Stromal cell of bone marrow (primary cell): ENCODE measurements around the gene CMTM6.
"Not testable (repeated sequence)": the region's sequence is repeated elsewhere in the genome, so short reads cannot be mapped to it uniquely, and the experiment has no call there.

Source experiments
- DNase-seq: peaks from one replicate; pipeline ENCODE4 v3.0.0-alpha.2; 2012; ENCODE audit warnings: low read depth

The CMTM6 gene

DNA sequence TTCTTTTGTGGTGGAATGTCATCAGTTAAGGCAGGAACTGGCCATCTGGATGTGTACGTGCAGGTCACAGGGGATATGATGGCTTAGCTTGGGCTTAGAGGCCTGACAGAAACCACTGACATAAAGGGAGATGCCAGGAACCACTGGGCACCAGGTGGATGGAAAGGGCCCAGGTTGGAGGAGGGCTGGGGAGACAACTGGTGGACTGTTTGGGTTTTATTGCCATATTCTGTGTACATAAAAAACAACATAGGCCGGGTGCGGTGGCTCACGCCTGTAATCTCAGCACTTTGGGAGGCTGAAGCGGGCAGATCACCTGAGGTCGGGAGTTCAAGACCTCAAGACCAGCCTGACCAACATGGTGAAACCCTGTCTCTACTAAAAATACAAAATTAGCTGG is 35.8 kb downstream of the CMTM6 start:
- not testable (repeated sequence) for DNase-seq

DNA sequence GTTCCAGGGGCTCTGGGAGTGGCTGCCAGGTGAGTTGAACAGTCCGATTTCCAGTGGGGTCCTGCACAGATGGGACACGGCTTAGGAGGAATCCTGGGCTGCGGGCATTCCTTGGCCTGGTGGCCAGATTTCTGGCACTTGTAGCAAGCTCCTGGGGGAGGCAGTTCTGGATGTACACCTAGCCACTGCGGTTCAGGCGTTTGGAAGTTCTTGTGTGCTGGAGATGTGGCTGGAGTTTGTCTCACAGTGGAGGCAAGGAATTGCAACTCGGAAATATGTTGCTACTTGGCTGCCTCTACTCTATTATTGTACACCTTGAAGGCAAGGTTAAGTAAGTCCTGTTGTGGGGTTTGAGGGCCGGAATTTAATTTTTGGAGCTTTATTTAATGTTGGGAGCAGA is 37.9 kb downstream of the CMTM6 start:
- DNase-seq = not testable (repeated sequence)

DNA sequence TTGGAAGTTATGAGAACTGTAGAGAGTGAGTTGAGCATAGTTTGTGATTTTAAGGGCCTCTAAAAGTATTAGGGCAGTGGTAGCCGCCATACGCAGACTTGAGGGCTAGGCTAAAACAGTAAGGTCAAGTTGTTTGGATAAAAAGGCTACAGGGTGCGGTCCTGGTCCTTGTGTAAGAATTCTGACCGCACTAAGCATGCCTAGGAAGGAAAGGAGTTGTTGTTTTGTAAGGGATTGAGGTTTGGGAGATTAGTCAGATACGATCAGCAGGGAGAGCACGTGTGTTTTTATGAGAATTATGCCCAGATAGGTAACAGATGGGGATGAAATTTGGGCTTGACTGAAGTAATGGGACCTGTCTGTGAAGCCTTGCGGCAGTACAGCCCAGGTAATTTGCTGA is 39.2 kb downstream of the CMTM6 start:
- not testable (repeated sequence) for DNase-seq

DNA sequence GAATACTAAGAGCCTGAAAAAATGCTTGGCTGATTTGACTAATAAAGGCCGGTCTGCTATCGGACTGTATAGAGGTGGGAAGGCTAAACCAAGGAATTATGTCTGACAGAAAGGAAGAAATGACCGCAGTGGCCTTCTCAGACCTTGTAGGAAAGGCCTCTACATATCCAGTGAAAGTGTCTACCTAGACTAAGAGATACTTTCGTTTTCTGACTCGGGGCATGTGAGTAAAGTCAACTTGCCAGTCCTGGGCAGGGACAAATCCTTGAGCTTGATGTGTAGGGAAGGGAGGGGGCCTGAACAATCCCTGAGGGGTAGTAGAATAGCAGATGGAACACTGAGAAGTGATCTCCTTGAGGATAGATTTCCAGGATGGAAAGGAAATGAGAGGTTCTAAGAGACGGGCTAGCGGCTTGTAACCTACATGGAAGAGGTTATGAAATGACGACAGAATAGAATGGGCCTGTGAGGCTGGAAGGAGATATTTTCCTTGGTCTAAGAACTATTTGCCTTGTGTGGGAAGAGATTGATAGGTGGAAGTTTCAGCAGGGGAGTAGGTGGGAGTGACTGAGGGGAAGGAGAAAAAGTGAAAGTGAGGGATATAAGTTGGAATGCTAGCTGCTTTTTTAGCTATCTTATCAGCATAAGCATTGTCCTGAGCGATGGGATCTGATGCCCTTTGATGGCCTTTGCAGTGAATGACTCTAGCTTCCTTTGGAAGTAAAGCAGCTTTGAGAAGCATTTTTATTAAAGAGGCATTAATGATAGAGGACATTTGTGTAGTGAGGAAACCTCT is 40.3 kb downstream of the CMTM6 start:
- DNase-seq = not testable (repeated sequence)

DNA sequence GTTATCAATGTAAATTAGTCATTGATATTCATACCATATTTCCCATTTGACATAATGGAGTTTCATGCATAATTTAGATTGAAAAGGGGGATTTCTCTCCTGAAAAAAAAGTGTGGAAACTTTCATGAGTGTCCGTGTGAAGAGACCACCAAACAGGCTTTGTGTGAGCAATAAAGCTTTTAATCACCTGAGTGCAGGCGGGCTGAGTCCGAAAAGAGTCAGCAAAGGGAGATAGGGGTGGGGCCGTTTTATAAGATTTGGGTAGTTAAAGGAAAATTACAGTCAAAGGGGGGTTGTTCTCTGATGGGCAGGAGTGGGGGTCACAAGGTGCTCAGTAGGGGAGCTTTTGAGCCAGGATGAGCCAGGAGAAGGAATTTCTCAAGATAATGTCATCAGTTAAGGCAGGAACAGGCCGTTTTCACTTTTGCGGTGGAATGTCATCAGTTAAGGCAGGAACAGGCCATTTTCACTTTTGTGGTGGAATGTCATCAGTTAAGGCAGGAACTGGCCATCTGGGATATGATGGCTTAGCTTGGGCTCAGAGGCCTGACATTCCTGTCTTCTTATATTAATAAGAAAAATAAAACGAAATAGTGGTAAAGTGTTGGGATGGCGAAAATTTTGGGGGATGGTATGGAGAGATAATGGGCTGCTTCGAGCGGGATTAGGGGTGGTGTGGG is 41.7 kb downstream of the CMTM6 start:
- DNase-seq = not testable (repeated sequence)

DNA sequence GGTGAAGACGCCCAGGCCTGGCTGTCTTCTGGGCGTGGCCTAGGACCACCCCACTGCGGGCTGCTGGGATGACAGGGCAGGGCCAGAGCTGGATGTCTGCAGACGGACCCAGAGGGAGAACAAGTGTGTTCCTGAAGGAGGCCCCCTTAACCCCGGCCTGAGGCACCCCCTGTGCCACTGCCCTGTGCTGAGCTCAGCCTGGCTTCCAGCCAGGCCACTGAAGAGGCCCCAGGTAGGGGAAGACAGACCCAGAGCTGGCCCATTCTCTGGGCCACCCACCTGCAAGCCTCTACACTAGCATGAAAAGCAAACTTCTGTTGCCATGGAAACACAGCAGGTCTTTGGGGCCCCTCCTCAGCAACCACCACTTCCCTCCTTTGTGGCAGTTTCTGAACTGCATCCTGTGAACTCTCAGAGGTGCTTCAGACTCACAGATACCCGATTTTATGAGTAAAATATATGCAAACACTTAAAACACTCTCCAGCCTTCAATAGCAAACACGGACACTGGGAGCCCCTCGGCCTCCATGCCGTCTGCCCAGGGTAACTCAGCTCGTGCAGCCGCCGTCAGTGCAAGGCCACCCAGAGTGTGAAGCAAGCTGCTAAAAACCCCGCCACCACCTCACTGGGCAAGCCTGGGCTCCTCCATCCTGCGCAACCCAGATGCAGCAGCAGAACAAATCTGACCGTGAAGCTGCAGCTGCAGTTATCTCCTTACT is 42.5 kb downstream of the CMTM6 start:
- no peak for DNase-seq

DNA sequence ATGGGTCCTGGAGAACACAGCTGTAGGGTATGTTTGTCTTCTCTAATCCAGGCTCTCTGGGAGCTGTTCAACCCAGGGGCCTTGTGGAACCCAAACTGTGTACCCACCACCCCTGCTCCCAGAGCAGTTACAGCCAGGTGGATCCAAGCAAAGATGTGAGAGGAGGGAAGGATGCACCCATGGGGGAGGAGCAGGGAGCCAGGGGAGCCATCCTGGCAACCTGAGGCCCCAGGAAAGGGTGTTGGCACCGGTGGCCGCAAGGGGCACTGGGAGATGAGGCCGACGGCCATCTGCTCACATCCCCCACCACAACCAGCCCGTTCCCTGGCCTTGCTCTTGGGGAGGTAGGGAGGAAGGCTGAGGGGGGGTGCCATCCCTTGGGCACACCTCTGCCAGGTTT is 43.2 kb downstream of the CMTM6 start:
- no peak for DNase-seq

DNA sequence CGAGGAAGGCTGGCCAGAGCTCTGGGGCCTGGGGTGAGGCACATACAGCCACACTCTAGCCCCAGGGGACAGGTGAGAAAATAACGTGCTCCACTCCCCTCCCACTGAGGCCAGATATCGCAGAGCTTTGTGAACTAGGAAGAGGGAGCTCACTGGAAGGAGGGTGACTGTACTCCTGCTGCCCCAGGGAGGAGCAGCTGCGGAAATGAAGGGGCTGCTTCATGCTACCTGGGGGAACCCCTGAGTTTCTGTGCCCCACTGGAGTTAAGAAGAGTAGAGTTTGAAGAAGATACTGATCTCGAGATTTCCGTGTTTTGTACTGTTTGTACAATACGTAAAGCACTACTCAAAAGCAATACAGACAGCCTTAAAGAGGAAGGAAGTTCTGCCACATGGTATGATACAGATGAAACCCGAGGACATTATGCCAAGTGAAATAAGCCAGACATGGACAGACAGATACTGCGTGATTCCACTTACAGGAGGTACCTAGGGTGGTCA is 44.6 kb downstream of the CMTM6 start:
- no peak for DNase-seq

DNA sequence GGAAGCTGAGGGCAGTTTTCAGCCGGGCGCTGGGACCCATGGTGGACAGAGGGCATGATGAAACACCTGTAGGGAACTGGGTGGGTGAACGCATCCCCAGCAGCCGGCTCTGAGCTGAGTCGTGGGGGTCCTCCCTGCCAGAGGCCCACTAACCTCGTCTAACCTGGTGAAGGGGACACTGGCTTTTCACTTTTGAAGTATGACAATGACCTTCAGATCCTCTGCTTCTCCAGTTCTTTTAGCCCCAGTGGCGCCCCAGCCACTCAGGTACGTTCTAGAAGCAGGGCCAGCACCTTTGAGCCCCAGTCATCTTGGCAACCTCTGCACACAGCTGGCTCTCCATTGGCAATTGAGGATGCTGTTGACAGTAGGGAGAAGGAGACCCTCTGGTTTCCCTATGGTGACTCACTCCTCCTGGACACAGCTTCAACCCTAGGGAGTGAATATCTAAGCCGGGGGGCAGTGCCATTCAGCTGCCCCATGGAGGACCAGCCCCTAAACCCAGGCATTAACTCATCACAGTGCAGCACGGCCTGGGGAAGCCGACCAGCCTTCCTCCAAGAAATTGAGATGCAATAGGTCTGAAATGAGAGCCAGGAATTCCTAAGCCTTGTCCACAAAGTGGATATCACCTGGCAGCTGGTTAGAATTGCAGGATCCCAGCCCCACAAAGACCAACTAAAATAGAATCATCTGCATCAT is 46.1 kb downstream of the CMTM6 start:
- DNase-seq = no peak

DNA sequence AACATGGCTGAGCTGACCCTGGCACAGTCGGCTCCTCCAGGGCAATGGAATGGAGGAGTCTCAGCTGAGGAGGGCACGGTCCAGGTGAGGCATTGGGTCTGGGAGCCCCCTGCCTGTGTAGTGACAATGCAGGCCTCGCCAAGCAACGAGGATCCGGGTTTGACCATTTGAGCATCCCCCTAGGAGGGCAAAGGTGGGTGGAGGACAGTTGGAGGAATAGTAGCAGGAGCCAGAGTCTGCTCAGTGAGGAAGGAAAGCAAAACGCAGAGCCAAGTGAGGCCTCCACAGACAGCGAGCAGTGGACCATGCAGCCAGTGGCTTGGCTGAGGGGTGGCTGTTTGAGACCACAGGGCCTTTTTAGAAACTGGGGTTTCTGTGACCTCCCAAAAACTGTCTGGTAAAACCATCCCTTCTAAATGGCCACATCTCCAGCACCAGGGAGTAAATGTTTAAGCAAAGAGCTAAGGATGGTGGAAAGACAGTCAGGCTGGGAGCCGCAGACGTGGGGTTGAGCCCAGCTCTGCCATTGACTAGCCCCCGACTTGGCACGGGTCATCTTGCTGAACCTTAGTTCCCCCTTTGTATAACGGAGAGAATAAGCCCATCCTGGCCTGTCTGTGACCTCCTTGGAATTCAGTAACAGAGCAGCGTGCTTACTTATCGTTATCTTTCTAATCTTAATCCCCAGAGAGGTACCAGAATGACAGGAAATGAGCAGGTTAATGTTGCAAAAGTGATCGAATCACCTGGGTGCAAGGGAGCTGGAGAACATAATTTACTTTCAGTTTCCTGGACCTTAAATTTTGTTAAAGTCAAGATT is 46.8 kb downstream of the CMTM6 start:
- no peak for DNase-seq

DNA sequence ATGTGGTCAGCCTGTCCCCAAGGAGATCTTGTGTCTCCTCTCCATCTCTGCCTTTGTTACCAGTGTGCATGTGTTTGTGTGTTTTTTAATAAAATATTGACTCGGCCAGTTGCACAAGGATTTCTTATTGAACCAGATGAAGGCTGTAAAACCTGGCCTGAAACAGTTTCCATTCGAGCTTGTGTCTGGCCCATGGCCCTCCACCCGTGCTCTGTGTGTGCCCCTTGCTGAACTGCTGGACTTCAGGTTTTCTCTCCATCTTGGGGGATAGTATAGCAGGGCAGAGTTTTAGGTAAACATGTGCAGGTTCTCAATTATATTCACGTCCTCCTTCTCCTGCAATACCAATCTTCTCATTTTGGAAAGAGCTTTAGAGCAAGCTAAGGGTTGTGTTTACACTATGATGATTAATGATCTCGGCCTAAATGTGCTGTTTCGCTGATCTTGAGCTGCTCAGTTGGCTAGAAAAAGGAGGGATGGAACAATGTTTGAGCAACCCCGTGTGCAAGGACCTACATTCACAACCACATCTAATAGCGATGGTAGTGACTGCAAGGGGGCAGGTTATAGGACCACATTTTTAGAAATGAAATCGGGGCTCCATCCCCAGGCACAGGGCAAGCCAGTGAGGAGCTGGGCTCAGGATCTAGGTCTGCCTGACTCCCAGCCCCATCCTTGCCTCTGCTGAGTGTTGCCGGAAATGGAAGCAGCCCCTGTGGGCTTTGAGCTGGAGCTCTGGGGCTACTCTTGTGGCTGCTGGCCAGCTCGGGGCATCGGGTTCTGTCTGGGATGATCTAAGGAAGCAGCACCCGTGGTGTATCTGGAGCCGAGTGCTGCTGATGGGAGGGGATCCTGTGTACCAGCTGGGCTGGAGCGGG is 47.7 kb downstream of the CMTM6 start:
- no peak for DNase-seq

DNA sequence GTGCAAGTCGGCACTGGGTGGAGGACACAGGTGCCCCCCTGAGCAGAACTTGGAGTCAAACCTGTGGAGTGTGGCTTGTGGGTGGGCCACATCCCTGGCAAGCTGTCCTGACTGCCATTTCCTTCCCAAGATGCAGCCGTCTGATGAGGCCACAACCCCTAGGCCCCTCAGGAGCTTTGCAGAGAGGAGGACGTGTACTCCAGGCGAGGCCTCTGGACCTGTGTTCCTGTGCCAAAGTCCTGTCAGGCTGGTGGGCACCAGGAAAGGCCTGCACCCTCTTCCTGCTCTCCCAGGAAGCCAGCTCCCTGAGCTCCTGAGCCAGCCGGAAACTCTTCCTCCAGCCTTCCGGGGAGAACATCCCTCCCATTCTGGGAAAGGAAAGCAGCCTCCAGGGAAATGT is 48.5 kb downstream of the CMTM6 start:
- no peak for DNase-seq

DNA sequence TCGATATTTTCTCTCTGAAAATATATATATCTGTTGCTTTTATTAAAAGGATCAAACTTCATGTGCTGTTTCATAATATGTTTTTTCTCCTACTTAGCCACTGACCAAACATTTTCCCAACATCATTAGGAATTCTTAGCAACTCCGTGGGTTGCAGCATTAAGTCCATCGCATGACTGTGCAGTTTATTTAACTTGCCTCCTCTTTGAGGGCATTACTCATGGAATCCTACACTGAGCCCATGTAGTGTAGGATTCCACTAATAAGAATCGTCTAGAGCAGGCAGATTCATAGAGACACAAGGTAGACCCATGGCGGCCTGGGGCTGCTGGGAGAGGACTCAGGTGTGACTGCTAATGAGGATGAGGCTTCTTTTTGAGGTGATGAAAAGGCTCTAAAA is 49.3 kb downstream of the CMTM6 start:
- peak; percentile 85 for DNase-seq

DNA sequence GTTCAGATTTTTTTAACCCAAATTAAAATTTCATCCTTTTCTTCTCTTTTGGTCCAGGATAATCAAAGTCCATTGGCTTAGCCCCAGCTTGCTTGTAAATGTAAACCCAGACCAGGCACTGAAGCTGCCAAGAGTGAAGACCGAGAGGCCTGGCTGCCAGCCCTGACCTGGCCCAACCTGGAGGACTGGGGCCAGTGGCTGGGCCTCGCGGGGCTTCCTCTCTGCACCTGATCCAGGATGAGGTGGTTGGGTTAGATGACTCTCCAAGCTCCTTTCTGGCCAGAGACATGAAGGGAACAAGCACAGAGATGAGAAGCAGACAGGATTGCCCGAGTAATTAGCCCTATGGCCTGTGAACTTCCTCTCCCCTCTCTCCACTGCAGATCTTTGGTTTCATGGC is 50.6 kb downstream of the CMTM6 start:
- DNase-seq = no peak

DNA sequence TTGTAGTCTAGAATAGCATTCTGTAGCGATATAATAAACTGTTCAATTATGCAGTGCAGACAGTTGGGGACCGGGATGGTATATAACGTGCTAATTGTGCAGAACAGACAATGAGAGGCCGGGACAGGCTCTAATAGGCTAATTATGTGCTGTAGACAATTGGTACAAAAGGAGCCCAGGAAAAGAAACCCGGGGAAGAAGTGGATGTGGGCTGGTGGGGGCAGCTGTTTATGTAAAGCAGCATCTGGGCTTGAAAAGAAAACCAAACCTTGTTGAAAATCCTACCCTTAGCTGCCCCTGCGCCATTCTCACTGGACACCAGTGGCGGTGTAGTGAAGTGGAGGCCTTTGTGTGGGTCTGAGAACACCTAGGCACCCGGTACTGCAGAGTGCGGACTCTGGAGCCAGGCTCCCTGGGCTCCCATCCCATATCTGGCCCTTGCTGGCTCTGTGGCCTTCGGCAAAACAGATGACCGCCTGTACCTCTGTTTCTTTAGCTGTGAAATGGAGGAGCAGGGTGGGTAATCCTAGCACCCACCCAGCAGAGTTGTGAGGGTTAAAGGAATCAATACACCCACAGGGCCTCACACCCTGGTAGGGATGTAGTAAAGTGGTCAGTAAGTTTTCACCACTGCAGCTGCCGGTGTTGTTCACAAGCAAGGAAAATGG is 51.5 kb downstream of the CMTM6 start:
- no peak for DNase-seq

DNA sequence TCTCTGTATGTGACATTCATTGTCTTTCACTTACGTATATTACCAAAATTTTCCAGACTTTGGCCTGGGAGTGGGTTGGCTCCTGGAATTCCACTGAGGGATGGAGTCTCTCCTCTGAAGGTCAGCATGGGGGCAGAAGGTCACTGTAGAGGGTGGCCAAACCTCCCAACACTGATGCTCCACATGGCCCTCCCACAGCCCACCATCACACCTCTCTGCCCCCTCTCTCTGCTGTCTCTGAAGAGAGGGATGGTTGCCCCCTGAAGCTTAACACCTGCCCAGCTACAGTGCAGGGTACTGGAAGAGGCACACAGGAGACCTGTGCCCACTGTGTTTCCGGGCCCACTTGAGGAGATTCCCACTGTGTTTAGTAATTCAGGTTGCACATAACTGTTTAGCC is 52.2 kb downstream of the CMTM6 start:
- no peak for DNase-seq

DNA sequence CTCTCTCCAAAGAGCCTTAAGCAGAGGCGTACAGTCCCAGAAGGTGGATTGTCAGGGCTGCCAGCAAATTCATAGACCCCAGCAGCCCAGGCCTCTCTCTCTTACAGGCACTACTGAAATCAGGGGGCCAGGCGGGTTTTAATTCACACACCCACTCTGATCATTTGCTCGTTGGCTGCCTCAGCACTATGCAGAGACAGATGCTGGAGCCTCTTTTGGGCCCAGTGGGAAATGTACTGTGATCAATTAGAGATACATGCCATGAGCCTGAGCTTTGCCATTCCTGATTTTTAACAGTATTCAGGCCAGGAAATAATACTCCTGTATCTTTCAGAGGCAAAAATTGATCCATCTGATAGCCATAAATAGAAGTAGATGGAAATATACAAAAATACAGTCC is 53.0 kb downstream of the CMTM6 start:
- no peak for DNase-seq

DNA sequence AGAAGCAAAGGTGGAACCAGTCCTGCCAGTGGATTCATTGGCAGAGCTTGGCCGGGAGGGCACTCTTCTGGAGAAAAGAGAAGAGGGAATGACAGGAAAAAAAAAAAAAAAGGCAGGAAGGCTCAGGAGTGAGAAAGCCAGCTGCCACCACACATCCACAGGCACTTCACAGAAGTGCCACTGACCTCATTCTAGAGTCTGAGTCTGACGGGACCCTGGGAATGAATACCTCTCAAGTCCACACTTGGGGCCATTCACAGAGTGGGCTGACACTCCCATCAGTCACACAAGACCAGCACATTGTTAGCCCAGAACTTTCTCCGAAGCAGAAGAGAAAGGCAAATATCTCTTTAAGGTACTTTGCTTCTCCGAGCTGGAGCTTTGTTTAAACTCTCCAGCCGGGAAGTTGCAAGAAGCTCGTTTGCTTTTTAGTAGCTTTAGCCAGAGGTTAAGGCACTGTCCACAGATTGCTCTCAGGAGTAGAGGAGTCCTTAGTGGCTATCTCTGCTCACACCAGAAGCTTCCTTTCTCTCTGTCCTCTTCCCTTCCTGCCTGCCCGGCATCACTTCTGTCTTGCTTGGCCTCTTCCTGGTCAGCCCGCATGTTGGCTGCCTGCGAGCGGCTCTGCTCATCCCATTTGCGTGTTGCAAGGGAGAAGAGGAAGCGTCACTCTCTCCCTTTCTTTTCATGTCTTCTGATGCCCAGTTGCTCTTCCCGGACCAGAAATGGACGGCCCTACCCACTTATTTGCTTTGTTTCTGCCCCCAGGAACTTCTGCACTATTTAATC is 53.8 kb downstream of the CMTM6 start:
- no peak for DNase-seq

DNA sequence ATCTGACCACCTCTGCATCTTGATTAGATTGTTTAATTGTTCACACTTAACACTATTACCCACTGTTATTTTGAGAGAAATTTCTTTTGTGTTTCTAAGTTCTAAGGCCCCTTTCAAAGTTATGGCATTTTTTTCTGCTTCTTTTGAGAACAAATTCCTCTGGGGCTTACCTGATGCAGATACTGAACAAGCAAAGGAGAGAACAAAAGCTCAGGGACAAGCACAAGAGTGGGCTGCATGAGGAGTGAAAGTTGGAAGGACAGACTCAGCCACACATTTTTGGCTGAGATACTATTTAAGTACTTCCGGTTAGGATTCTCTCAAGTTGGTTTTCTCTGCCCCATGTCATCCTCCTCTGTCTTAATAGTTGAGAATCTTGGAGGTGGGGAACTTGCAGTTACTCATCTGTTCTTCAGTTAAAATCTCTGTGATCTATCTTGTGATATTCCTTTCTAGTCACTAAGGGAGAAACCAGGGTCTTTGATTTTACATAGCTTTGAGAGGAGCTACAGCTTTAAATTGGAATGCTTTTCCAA is 54.7 kb downstream of the CMTM6 start:
- no peak for DNase-seq
